HG03095 (cell line): ENCODE measurements around the gene VIL1.

ENCODE experiments used
- ATAC-seq: cut with Tn5 transposase; IDR thresholded peaks from one replicate; pipeline ENCODE4 v1.9.1; 2021; ENCODE audit warnings: moderate library complexity; ENCODE audit not compliant: unreplicated experiment

The VIL1 gene

DNA sequence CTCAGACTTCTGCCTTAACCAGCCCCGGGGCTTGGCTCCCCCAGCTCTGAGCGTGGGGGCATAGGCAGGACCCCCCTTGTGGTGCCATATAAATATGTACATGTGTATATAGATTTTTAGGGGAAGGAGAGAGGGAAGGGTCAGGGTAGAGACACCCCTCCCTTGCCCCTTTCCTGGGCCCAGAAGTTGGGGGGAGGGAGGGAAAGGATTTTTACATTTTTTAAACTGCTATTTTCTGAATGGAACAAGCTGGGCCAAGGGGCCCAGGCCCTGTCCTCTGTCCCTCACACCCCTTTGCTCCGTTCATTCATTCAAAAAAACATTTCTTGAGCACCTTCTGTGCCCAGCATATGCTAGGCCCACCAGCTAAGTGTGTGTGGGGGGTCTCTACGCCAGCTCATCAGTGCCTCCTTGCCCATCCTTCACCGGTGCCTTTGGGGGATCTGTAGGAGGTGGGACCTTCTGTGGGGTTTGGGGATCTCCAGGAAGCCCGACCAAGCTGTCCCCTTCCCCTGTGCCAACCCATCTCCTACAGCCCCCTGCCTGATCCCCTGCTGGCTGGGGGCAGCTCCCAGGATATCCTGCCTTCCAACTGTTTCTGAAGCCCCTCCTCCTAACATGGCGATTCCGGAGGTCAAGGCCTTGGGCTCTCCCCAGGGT, 13.7 kb upstream of the VIL1 start:
- no peak for ATAC-seq

DNA sequence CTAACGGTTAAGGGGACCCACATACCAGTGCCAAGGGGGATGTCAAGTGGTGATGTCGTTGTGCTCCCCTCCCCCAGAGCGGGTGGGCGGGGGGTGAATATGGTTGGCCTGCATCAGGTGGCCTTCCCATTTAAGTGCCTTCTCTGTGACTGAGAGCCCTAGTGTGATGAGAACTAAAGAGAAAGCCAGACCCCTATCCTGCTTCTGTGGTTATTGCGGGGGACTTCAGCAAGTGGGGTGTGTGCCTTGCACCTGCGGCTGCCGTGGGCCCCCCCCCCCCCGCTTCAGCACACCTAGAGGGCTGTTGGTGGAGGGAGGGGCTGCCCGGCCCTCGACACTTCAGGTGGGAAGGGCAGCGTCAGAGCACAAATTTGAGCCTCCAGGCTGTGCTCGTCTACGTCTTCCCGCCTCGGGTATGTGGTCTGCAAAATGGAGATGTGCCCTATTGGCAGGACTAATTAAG, 13.1 kb upstream of the VIL1 start:
- ATAC-seq, result peak; percentile 14

DNA sequence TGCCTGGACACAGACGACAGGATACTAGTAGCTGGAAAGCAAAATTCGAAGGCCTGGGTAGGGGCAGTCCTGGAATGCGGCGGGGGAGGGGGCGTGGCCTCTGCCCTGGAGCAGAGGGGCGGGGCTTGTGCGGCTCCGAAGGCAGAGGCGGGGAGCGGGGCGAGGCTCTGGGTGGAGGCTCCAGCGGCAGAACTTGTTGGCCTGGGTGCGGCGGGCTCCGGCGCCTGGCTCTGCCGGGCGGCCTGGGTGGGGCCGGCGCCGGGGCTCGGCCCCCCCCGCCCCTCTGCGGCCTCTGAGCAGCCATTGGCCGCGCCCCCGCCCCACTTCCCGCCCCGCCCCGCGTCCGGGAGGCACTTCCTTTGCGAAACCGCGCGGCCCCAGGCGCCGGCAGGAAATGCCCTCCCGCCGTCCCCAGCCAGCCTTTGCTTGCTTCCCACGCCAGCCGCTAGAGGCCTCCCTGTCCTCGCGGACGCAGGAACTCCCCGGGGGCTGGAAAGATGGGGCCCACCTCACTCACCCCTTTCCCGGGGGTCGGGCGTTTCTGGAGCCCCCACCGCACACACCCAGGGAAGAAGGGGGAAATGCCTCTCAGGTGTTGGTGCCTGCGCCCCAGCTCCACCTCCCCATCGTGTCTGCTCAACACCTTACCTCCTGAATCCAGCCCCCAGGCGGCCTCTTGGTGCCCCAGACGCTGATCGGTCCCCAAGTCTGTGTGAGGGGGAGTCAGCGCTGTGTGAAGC, 12.5 kb upstream of the VIL1 start:
- peak; percentile 73 for ATAC-seq

DNA sequence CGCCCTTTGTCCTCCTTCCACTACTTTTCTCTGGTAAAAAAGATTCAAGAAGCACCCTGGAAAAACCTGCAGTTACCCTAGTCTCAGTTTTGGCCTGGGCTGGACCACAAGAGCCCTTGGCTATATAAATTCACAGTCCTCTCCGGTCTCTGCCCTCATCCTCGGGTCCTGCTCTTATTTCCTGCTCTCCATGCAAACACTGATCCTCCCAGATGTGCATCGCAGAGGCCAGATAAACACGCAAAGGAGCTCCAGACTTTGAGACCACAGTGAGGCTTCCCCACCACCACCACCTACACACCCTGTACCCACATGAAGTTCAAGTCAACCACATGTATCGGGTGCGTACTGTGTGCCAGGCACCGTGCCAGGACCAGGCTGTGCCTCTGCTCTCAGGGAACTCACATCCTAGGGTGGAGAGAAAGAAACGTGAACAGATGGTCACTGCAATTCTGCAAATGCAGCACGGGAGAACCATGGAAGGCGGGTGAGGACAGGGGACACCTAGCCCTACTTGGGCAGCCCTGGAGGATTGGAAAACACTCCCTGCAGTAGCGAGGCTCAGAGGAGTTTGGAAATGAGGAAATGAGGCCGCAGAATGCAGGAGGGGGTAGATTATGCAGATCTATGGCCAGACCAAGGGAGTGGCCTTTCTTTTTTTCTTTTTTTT, 11.8 kb upstream of the VIL1 start:
- ATAC-seq, result no peak

DNA sequence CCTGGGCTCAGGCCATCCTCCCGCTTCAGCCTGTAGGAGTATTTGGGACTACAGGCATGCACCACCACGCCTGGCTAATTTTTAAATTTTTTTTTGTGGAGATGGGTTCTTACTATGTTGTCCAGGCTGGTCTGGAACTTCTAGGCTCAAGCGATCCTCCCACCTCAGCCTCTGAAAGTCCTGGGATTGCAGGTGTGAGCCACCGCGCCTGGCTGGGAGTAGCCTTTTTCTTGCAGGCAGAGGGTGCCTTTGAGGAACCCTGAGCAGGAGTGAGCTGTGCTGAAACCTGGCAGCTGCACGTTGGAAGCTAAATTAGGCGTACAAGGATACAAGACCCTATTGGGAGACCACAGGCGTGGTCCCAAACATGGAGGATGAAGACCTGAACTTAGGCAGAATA, 11.2 kb upstream of the VIL1 start:
- no peak for ATAC-seq

DNA sequence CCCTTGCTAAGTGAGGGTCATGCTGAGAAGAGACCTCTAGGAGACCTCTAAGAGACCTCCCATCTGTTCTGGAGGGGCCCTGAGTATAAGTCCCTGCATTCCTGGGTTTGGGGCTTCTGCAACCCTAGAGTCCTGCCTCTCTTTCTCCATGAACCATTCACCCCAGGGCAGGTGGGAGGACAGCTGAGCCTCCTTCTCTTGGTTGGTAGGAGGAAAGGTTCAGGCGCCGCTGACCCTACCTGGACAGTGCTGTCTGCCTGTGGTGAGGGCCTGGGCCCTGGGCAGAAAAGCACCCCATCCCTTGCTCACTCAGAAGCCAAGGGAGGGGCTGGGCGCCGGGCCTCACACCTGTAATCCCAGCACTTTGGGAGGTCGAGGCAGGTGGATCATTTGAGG, 604 bp upstream of the VIL1 start:
- ATAC-seq, result no peak

DNA sequence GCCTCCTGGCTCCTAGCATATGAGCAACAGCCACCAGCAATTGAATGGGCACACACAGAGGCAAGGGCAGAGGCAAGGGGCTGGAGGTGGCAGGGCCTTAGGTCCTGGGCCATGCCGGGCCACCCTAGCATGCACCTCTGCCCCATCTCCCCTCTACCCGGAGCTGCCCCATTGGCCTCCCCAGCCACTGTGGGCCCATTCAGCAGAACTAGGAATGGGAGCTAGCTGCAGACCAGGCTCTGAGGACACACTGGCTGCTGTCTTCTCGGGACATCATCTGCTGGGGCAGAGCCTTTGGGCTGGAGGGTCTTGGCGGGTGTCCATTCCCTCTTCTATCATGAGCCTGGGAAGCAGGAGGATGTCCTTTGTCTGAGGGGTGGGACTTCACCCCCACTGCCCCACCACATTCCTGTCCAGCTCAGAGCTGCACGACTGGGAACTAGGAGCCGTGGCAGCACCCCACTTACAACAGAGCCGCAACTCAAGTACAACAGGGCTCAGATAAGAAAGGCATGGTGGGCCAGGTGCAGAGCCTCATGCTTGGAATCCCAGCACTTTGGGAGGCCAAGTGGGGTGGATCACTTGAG, 800 bp downstream of the VIL1 start:
- ATAC-seq, result no peak

DNA sequence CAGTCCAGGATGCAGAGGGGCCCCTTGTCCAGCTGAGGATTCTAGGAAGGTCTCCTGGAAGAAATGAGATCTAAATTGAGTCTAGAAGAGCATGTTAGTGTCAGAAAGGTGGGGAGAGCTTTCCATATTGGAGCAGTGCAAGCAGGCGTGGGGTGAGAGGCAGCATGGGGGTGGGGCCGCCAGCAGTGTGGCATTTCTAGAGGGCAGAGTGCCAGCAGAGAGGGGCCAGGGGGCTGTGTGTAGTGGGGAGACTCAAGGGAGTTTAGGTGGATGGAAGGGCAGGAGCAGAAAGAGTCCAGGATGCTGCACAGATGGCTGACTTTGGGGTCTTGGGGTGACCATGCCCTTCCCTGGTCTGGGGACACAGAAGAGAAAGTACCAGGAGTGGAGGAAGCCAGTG, 2.1 kb downstream of the VIL1 start:
- no peak for ATAC-seq

DNA sequence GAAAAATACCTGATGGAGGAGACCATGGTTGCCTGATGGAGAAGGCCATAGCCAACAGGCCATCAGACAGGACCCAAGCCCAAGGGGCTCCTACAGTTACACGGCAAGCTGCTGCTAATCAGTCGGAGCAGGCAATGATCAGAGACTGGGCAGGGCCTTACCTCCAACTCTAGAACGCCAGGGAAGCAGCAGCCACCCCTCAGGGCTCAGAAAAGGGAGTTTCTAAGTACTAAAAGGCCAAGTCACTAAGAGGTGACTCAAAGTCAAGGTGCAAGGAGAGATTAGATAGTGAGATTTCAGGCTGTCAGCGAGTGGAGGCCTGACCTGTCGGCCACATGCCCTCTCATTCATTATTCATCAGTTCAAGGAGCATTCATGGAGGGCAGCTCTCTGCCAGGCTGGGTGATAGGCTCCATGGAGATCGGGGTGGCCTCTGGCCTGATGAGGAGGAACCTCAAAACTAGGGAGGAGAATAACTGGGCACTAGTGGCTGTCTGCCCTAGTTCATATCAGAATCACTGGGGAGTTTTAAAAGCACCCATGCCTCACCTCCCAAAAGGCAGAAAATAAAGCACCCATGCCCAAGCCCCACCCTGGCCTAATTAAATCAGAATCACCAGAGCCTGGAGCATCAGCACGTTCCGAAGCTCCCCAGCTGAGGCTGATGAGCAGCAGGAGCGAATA, 3.6 kb downstream of the VIL1 start:
- no peak for ATAC-seq

DNA sequence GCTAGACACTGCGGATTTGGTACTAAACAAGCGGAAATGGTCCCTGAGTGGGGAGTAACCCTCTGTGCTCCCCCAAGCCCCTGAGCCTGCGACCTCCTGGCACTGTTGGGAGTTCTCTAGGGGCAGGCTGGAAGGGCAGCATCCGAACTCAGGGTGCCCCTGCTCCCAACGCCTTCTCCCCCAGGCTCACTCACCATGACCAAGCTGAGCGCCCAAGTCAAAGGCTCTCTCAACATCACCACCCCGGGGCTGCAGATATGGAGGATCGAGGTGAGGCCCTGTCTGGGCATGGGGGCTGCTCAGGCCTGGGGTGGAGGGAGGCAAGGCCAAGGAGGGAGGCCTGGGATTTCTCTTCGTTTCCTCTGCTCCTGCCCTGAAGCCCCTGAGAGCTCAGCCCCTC, 4.7 kb downstream of the VIL1 start:
- no peak for ATAC-seq

DNA sequence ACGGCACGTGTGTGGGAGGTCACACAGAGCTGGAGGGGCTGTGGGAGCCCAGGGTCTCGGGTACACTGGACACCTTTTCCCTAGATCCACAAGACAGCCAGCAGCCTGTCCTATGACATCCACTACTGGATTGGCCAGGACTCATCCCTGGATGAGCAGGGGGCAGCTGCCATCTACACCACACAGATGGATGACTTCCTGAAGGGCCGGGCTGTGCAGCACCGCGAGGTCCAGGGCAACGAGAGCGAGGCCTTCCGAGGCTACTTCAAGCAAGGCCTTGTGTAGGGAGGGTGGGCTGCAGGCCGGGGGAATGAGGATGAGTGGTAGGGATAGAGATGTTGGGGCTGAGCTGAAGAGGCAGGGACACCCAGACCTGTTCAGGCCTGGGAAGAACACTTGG, 6.6 kb downstream of the VIL1 start:
- ATAC-seq, result no peak

DNA sequence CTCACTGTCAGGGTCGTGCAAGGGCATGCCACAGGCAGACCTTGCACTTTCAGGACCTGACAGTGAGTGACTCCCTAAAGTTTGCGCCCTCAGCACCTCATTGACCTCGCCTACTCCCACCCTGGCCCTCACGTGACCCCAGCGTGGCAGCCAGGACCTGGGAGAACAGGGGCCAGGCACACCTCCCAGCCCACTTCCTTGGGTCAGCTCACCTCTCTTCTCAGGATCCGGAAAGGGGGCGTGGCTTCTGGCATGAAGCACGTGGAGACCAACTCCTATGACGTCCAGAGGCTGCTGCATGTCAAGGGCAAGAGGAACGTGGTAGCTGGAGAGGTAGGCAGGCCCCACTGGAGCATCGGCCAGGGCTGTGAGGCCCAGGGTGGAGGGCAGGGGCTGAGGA, 8.8 kb downstream of the VIL1 start:
- ATAC-seq, result no peak

DNA sequence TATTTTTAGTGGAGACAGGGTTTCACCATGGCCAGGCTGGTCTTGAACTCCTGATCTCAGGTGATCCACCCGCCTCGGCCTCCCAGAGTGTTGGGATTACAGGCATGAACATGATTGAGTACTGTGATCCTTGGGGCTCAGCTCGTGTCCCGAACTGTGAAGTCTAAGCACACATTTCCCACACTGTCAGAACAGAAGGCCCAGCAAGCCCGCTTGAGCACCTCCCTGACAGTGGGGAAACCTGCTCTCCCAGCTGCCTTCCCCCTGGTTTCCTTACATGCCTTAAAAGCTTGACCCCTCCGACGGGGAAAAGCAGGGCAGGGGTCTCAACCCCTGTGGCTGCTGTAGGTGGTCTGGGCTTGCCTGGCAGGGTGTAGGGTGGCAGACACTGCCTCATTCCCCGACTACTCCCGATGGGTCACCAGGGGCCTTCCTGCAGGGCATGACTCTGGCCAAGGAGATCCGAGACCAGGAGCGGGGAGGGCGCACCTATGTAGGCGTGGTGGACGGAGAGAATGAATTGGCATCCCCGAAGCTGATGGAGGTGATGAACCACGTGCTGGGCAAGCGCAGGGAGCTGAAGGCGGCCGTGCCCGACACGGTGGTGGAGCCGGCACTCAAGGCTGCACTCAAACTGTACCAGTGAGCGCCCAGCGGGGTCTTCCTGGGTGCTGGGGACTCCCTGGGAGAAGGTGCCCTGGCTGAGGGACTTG, 10.1 kb downstream of the VIL1 start:
- no peak for ATAC-seq

DNA sequence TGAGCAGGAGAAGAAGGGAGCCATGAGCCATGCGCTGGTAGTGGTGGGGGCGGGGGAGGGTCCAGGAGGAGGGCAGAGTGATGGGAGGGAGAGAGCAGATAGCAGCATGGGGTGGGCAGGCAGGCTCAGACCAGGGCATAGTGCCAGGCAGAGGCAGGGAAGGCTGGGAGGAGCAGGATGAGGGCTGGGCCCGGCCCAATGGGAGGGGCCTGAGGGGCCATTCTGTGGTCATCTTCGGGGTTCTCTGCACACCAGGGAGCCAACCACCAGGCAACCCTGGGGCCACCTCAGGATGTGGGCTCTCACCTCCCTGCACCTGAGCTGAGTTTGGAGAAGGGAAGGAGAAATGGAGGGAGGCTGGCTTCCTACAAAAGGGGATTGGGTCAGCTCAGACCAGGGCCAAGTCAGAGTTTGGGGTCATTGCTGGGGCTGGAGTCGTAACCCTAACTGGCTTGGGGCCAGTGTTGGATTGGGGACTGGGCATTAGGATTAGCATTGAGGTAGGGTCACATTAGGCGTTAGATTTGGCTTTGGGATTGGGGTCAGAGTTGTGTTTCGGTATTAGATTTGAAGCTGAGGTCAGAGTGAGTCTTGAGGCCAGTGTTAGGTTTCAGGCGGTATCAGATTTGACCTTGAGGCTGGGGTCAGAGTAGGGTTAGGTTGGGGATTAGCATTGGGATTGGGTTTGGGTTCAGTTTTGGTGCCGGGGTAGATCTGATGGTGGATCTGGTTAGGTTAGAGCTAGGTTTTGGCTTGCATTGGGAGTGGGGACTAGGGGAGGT, 11.2 kb downstream of the VIL1 start:
- no peak for ATAC-seq

DNA sequence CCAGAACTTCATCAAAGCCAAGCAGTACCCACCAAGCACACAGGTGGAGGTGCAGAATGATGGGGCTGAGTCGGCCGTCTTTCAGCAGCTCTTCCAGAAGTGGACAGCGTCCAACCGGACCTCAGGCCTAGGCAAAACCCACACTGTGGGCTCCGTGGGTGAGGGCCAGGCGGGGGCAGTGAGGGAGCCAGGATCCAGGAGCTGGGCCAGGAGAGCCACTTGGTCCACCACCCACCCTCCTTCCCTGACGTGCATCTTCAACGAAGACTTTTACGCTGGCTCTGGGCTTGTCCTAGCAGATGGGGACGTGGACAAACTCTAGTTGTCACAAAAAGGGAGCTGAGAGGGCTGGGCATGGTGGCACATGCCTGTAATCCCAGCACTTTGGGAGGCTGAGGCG, 11.8 kb downstream of the VIL1 start:
- no peak for ATAC-seq

DNA sequence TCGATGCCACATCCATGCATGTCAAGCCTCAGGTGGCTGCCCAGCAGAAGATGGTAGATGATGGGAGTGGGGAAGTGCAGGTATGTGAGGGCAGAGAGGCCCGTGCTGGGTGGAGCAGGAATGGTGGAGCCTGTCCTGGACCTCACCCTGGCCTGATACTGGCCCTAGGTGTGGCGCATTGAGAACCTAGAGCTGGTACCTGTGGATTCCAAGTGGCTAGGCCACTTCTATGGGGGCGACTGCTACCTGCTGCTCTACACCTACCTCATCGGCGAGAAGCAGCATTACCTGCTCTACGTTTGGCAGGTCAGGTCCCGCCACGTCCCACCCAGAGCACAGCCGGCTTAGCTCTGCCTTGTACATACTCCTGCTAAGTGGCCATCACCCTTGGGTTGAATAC, 13.0 kb downstream of the VIL1 start:
- no peak for ATAC-seq

DNA sequence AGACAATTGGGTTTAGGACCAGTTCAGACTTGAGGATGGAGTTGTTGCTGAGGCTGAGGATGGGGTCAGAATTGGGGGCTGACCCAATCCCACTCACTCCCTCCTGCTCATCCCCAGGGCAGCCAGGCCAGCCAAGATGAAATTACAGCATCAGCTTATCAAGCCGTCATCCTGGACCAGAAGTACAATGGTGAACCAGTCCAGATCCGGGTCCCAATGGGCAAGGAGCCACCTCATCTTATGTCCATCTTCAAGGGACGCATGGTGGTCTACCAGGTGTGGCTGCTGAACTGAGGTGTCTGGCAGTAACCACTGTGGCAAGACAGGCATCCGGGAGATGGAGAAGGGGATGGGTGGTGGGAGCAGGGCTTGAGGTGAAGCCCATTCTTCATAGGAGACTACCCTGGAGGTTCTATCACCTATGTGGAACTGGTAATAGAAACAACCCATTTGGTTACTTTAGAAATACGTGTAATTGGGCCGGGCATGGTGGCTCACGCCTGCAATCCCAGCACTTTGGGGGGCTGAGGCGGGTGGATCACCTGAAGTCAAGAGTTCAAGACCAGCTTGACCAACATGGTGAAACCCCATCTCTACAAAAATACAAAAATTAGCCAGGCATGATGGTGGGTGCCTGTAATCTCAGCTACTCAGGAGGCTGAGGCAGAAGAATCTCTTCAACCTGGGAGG, 13.9 kb downstream of the VIL1 start:
- ATAC-seq, result no peak

DNA sequence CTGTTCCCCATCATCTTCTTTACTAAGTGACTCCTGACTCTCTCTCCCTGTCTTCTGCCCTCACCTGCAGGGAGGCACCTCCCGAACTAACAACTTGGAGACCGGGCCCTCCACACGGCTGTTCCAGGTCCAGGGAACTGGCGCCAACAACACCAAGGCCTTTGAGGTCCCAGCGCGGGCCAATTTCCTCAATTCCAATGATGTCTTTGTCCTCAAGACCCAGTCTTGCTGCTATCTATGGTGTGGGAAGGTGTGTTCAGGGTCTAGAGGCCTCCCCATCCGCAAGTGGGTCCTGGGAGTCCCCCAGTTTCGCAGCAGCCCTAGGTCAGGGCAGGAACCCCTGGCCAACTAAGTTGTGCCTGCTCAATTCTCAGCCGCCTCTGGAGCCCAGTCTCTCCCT, 15.5 kb downstream of the VIL1 start:
- no peak for ATAC-seq
